HepG2 (cell line): ENCODE results near the gene EHD1. TPM values are rescaled to one million over a fixed set of nuclear protein-coding genes. Genes with fewer than 3 reads are reported as not detected.

Source experiments
- AHR ChIP-seq: IDR thresholded peaks from 2 replicates; pipeline ENCODE4 v1.6.1; 2018; ENCODE audit warnings: missing genetic modification reagents, missing compliant biosample characterization
- GATAD1 ChIP-seq: IDR thresholded peaks from 2 replicates; pipeline ENCODE4 v1.6.1; 2016; ENCODE audit warnings: missing genetic modification reagents, missing compliant biosample characterization
- NFYC ChIP-seq: IDR thresholded peaks from 2 replicates; pipeline ENCODE4 v1.6.1; 2016; ENCODE audit warnings: missing genetic modification reagents, missing compliant biosample characterization
- PHF20 ChIP-seq: sonication (generic); formaldehyde crosslinking; IDR thresholded peaks from 2 replicates; pipeline ENCODE4 v1.5.0; 2020; ENCODE audit warnings: mild to moderate bottlenecking, missing genetic modification reagents
- SKI ChIP-seq: fragments of 450-650 bp; IDR thresholded peaks from one replicate; pipeline ENCODE4 v1.6.1; 2018; ENCODE audit warnings: mild to moderate bottlenecking; ENCODE audit not compliant: partially characterized antibody
- U2AF1 ChIP-seq: fragments of 200-400 bp; formaldehyde crosslinking; optimal IDR thresholded peaks from 2 replicates; pipeline ENCODE3; 2017; ENCODE audit warnings: mild to moderate bottlenecking, low read depth, low read length
- UBTF ChIP-seq: sonication (generic); formaldehyde crosslinking; IDR thresholded peaks from 2 replicates; pipeline ENCODE4 v1.4.0; 2020; ENCODE audit warnings: mild to moderate bottlenecking, missing genetic modification reagents
- ZBTB3 ChIP-seq: sonication (generic); formaldehyde crosslinking; IDR thresholded peaks from 2 replicates; pipeline ENCODE4 v1.4.0; 2020; ENCODE audit warnings: low read depth, mild to moderate bottlenecking, moderate library complexity, missing genetic modification reagents, borderline replicate concordance
- ZBTB40 ChIP-seq, 2 experiments: fragments of 450-650 bp in 1 of 2; sonication (generic) in 1 of 2; formaldehyde crosslinking in 1 of 2; IDR thresholded peaks; 2 replicates each; pipeline versions ENCODE4 v1.6.1 to v1.8.0; 2016 to 2022; ENCODE audit warnings: antibody characterized with exemption in 1 of 2, mild to moderate bottlenecking in 1 of 2, missing genetic modification reagents in 1 of 2
- ZNF10 ChIP-seq: sonication (generic); formaldehyde crosslinking; IDR thresholded peaks from 2 replicates; pipeline ENCODE4 v1.4.0; 2020; ENCODE audit warnings: mild to moderate bottlenecking, low read depth, missing genetic modification reagents, borderline replicate concordance
- ZNF260 ChIP-seq: sonication (generic); formaldehyde crosslinking; IDR thresholded peaks from 2 replicates; pipeline ENCODE4 v1.4.0; 2020; ENCODE audit warnings: missing genetic modification reagents, low read depth, mild to moderate bottlenecking, borderline replicate concordance
- ZNF30 ChIP-seq: sonication (generic); formaldehyde crosslinking; IDR thresholded peaks from 2 replicates; pipeline ENCODE4 v1.5.0; 2020; ENCODE audit warnings: mild to moderate bottlenecking, missing genetic modification reagents
- ZNF317 ChIP-seq: sonication (generic); formaldehyde crosslinking; IDR thresholded peaks from 2 replicates; pipeline ENCODE4 v1.5.0; 2020; ENCODE audit warnings: mild to moderate bottlenecking, missing genetic modification reagents
- ZNF616 ChIP-seq: sonication (generic); formaldehyde crosslinking; IDR thresholded peaks from 2 replicates; pipeline ENCODE4 v1.5.0; 2020; ENCODE audit warnings: low read depth, mild to moderate bottlenecking, missing genetic modification reagents
- ZNF883 ChIP-seq: sonication (generic); formaldehyde crosslinking; IDR thresholded peaks from 2 replicates; pipeline ENCODE4 v1.5.1; 2020; ENCODE audit warnings: mild to moderate bottlenecking, missing genetic modification reagents; ENCODE audit errors: not compliant biosample characterization
- ZSCAN12 ChIP-seq: sonication (generic); formaldehyde crosslinking; IDR thresholded peaks from 2 replicates; pipeline ENCODE4 v1.9.0; 2021; ENCODE audit warnings: mild to moderate bottlenecking, missing genetic modification reagents
- ZSCAN31 ChIP-seq: sonication (generic); formaldehyde crosslinking; IDR thresholded peaks from 2 replicates; pipeline ENCODE4 v1.5.0; 2020; ENCODE audit warnings: low read depth, mild to moderate bottlenecking, missing genetic modification reagents
- polyA plus RNA-seq, 8 experiments: library from polyadenylated mRNA; depleted of rRNA in 3 of 8; stranded (reverse) in 7 of 8; unstranded in 1 of 8; fragments of >200 nt; fragmentation: Illumina TruSeq in 4 of 8; extraction: Trizol in 4 of 8; gene quantifications; 2 replicates each; pipeline versions ENCODE4 v1.2.1 to v1.2.3, GENCODE V29; 2011 to 2016; ENCODE audit warnings: low read depth in 4 of 8, missing spikeins in 1 of 8, mixed read lengths in 1 of 8; ENCODE audit not compliant: insufficient read depth in 1 of 8
- total RNA-seq, 5 experiments: library from RNA; depleted of rRNA; stranded (reverse); fragments of >200 nt; fragmentation: Illumina TruSeq; extraction: Trizol; gene quantifications; 2 replicates each; pipeline ENCODE4 v1.2.3, GENCODE V29; 2016; ENCODE audit warnings: low read depth in 1 of 5

Gene EHD1
- total and polyA plus RNA-seq, 2 of the 13 experiments (the other 11 are each of a cell fraction or from before 2014, with no cell fraction given): 23.6 to 26.6 TPM

GRCh38 chr11:64854534-64855502, 23.6 kb downstream of the EHD1 start (continued):
- TF ChIP-seq ZNF30 (CRISPR knock-in tag): no peak
- peak; percentile 45 for TF ChIP-seq U2AF1
- no peak for TF ChIP-seq NFYC (CRISPR knock-in tag)
- TF ChIP-seq AHR: no peak
- TF ChIP-seq ZNF317 (CRISPR knock-in tag): no peak
- no peak for TF ChIP-seq SKI
- TF ChIP-seq ZNF260: no peak
- TF ChIP-seq GATAD1 (CRISPR knock-in tag): peak; percentile 43; the same call in 1 of the 2 replicates
- no peak for TF ChIP-seq ZNF10 (CRISPR knock-in tag)
- no peak for TF ChIP-seq ZBTB40 (IDR thresholded peaks at IDR 0.05)
- TF ChIP-seq ZBTB40 (CRISPR knock-in tag; IDR thresholded peaks at IDR 0.05): 0 out of 2 replicates have a peak, but pooled peaks have one; percentile 21
- no peak for TF ChIP-seq PHF20 (CRISPR knock-in tag)
- no peak for TF ChIP-seq ZSCAN31 (CRISPR knock-in tag)
- TF ChIP-seq ZBTB3 (CRISPR knock-in tag): no peak
- TF ChIP-seq ZNF616: no peak
- 0 out of 2 replicates have a peak, but pooled peaks have one; percentile 41 for TF ChIP-seq UBTF (CRISPR knock-in tag)
- TF ChIP-seq ZSCAN12 (CRISPR knock-in tag): no peak
- TF ChIP-seq ZNF883: no peak
